LoVo (cell line): Measurements from ENCODE around the gene CACNB1.
"Not testable (repeated sequence)": the region's sequence is repeated elsewhere in the genome, so short reads cannot be mapped to it uniquely, and the experiment has no call there.

Experiments used
- DNase-seq: peaks from one replicate; pipeline ENCODE4 v3.0.0-alpha.2; 2016; ENCODE audit warnings: low spot score

Gene CACNB1

DNA sequence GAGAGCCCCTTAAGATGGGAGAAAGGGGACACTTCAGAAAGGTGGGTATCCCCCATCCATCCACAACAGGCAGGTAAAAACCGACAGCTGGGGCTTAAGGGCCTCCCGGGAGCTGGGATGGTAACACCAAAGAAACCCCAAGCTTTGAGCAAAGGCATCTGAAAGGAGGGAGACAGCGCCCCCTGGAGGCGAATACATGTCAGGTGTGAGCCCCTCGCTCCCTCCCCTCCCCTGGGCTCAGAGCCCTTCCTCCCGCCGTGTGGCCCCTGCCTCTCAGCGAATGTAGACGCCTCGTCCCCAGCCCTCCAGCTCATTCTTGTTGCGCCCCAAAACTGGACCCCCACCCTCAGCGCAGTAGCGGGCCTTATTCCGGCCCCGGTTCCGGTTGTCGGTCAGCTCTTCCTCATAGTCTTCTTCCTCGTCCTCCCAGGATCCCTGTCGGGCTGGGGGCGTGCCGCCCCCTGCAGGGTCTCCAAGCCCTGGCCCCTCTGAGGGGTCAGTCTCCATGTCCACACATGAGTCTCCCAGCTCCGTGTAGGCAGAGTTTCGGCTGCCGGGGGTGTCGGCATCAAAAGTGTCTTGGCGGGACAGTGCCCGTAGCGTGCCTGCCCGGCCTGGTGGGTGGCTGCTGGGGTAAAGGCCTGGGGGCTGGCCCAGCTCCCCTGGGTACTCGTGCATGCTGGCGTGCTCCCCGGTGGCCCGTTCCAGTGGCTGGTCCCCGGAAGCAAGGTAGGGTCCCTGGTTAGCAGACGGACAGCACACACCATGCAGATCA lies 22.4 kb downstream of the CACNB1 start:
- DNase-seq = peak; percentile 33

DNA sequence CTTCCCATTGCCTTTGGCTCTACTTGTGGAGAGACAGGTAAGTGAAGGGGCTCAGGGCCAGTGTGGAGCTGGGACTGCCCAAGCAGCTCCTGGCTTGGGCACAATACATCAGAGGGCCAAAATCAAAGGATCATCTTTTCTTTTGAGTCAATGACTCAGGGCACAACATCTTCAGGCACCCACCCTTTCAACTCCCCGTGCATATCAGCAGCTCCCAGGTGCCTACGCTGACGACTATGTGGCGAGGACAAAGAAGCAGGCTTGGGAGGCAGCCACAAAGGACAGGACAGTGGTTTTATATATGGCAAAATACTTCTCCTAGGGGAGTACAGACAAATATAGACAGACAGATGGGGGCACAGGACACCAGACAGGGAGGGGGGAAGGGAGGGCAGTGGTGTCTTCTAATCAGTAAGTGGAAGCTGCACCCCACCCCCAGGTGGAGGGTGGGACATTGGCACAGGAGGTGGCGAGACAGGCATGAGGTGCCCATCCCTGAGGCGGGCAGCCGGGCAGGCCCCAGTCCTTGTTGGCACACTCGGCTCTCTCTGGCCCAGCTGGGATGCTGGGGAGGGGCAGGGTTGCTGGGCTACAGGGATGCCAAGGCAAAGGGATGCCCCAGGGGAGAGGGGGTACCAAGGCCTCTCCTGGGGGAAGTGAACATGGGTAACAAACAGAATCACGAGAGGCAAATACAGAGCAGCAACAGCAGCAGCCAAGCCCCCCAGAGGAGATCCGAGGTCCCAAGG lies 23.8 kb downstream of the CACNB1 start:
- DNase-seq = no peak

DNA sequence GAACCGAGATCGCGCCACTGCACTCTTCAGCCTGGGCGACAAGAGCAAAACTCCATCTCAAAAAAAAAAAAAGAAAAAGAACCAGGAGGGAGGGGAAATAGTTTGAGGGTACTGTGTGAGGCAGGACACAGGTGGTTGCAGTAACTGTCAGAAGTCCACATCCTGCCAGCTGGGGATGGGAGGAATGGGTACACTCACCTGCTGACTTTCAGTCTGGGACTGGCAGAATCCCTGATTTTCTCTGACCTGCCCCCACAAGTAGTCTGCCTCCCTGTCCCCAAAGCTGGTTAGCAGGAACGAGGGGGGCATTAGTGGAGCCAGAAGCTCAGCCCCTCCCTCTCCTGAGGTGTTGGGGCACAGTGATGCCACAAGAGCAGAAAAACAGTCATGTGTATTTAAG lies 24.4 kb downstream of the CACNB1 start:
- no peak for DNase-seq

DNA sequence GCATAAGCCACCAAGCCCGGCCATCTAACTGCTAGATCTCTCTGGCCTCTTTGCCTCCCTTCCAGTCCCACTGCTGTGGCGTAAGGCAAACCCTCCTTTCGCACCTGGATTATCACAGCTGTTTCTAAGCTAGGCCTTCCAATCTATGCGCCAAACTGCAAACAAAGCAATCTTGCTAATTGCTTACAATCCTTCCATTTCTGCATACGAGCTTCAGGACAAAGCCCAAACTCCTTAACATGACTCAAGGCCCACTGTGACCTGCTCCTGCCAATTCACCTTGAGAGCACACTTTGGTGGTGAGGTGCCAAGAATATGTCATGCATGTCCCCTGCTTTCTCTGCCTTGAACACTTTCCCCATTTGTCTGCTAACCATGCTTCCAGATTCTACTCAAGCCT lies 25.5 kb downstream of the CACNB1 start:
- no peak for DNase-seq

DNA sequence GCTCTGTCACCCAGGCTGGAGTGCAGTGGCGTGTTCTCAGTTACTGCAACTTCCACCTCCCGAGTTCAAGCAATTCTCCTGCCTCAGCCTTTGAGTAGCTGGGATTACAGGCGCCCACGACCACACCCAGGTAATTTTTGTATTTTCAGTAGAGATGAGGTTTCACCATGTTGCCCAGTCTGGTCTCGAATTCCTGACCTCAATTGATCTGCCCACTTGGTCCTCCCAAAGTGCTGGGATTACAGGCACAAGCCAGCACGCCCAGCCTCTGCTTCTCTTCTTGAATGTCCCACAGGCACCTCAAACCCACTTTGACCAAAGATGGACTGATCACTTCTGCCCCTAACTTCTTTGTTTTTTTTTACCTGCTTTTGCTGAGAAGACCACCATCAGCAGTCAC lies 26.9 kb downstream of the CACNB1 start:
- no peak for DNase-seq

DNA sequence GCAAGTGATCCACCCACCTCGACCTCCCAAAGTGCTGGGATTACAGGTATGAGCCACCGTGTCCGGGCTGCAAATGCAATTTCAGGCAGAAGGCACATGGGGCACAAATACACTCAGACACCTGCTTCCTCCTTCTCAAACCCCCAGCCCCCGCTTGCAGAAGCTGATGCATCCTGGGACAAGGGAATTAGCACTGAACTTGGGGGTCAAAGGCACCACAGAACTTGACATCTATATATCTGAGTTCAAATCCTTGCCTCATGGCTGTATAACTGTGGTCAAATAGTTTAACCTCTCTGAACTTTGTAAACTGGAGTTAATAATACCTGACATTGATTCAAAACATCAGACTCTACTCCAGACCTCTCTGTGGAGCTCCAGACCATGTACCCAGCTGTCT lies 27.4 kb downstream of the CACNB1 start:
- no peak for DNase-seq

DNA sequence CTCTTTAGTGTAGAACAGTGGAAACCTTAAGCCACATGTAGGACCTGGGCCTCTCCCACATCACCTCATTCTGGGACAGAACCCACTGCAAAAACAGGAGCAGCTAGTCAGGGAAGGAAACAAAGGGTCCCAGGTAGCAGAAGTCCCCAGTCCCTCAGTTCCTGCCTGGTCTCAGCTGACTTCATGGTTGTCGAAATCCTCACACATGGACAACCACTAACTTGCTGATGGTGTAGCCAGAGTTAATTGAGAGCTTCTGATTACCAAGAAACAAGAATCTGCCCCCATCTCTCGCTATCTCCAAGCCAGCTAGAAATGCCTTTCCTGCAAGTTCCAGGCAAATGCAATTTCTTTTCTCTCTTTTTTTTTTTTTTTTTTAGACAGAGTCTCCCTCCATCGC lies 28.0 kb downstream of the CACNB1 start:
- no peak for DNase-seq

DNA sequence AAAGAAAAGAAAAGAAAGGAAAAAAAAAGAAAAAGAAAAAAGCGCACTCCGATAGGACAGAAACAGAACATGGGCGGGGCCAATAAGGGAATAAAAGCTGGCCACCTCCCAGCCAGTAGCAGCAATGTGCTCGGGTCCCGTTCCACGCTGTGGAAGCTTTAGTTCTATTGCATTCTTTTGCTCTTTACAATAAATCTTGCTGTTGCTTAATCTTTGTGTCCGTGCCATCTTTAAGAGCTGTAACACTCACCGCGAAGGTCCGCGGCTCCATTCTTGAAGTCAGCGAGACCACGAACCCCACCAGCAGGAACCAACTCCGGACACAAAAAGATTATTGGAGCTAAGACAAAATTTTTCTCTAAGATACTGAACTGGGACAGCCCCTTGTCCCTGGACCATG lies 28.4 kb downstream of the CACNB1 start:
- no peak for DNase-seq

DNA sequence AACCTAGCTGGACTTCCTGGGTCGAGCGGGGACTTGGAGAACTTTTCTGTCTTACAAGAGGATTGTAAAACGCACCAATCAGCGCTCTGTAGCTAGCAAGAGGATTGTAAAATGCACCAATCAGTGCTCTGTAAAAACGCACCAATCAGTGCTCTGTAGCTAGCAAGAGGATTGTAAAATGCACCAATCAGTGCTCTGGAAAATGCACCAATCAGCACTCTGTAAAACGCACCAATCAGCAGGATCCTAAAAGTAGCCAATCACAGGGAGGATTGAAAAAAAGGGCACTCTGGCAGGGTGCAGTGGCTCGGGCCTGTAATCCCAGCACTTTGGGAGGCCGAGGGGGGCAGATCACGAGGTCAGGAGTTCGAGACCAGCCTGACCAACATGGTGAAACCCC lies 29.0 kb downstream of the CACNB1 start:
- DNase-seq = not testable (repeated sequence)

DNA sequence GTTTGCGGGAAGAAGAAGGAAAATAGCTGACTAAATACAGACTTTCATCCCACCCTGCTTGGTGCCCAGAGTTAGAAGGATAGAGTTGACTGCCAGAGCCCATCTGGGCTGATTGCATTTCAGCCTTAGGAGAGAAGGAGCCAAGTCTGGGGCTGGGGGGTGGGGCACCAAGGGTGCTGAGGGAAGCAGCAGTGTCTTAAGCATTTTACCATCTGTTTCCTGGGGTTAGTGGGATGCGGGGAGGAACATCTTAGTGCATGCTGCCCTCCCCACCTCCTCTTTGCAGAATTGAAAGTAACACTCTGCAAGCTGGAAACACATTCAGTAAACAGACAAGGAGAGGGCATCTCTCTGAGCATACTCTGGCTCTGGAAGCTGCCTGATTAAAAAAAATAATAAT lies 30.0 kb downstream of the CACNB1 start:
- no peak for DNase-seq

DNA sequence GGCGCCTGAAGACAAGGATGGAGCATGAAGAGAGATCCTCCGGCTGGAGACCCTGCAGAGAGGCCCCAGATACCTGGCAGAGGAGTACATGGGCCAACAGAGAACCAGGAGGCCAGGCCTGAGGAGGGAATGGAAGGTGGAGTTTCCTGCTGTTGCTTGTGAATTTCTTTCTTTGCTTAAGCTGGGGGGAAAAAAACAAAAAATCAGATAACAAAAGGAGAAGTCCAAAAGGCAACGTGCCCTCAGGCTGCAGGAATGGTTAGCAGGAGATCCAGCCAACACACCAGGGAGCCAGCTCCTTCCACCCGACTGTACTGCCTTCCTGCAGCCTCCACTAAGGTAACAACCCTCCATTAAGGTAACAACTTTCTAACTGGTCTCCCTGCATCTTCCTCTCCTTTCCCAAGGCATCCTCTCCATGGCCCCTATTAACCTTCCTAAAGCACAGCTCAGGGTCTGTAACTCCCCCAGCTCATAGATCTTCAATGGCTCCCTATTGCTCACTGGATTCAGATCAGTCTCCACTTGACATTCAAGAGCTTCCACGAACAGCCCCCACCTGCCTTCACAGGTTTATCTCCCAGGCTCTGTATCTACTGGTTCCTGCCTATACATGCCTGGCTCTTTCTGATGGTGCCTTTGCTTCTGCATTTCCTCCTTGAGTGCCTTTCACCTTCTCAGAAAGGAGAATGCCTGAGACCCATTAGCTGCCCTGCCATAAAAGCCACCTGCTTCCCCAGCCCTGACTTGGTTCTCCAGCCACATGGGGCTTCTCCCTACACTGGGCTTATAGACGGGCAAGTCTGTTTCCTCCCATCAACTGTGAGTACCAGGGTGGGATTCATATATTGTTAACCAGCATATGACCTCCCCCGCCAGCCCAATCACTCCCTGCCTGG lies 30.8 kb downstream of the CACNB1 start:
- no peak for DNase-seq

DNA sequence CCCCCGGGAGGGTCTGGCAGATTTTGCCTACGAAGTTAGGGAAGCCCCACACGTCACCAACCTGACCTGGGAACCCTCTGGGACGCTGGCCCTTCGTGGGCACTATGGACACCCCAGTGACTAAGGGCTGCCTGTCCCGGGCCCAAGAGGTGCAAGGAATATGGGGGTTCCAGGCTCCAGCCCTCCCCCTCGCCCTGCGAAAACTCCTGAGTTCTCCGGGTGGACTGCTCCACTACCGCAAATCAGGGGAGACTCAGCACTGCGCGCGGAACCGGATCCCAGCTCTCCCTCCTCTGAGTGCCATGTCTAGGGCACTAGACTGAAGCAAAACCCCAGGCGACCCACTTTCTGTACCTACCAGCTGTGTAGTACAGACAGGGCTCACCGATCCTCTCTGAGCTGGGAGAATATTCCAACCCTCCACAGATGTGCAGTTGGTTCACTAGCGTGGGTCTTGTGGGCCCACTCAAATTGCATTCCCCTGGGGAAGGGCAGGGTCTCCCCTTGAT lies 31.6 kb downstream of the CACNB1 start, which contains the start of gene ARL5C:
ARL5C (minus strand) TSS at position 321 of the 509 bp plus-strand sequence. CDS start 401 bp downstream, outside the sequence.
- no peak for DNase-seq

DNA sequence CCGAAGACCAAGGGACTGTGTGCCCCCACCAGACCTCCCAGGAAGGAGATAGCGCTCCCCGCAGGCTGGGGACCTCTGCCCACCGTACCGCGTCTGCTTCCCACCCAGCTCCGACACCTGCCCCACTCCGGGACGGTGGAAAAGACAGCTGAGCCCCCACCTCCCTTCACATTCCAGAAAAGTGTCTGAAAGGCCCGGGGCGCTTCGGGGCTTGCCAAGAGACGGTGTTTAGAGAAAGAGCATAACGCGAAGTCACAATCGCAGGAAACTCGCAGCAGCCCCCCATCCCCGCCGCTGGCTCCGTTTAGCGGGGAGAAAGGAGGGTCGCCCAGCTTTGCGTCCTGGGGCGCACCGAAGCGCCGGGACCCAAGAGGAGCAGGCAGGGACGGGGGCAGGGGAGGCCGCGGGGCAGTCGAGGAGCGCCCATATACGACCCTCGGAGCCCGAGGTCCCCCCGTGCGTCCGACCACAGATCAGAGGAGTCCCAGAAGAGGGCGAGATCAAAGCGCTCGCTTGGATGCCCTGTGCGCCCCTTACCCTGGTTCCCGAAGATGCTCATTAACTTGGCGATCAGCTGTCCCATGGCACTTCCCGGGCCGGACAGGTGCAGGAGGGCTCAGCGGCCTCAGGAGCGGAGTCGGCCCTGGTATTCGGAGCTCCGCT lies 32.2 kb downstream of the CACNB1 start:
- no peak for DNase-seq

DNA sequence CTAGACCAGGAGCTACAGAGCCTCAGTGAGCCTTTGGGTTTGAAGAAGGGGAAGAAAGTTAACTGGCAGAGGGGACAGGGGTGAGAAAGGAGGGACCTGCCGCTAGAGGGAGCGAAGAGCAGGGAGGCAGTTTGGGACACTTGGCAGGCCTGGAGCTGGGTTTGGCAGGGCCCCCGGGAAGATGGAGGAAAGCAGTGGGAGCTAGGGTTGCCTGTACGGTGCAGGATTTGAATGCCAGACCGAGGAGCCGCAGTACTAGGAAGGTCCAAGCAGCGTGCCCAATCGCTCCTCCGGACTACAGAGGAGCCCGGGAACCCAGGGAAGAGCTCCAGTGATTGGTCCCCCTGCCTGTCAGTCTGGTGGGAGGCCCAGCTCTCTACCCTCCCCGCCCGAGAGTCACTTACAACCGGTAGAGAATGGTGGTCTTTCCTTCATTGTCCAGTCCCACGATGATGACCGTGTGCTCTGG lies 32.8 kb downstream of the CACNB1 start:
- DNase-seq = peak; percentile 52

DNA sequence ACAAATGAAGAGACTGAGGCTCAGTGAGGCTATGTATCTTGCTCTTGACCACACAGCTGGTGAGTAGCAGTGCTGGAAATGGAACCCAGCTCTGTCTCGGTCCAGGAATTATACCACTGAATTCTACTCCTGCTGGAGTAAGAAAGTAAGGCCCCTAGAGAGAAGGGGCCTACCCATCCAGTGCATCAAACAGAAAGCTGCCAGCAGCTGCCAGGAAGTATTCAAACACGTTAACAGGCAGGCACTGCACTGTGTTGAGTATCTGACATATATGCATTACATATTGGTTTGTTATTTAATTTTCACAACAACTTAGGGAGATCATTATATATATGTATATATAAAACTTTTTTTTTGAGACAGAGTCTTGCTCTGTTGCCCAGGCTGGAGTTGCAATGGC lies 35.5 kb downstream of the CACNB1 start:
- no peak for DNase-seq

DNA sequence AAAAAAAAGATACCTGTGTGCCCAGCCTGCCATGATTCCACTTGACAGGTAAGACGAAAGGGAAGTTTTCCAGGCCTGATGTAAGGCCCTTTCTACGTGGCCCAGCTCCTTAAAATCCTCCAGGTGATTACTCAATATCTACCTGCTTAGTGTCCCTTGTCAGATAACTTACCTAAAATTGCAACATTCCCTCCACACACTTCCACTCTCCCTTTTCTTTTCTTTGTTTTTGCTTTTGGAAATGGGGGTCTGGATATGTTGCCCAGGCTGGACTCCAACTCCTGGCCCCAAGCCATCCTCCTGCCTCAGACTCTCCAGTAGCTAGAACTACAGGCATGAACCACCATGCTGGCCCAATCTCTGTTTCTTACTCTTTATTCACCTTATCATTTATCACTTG lies 38.8 kb downstream of the CACNB1 start:
- no peak for DNase-seq

DNA sequence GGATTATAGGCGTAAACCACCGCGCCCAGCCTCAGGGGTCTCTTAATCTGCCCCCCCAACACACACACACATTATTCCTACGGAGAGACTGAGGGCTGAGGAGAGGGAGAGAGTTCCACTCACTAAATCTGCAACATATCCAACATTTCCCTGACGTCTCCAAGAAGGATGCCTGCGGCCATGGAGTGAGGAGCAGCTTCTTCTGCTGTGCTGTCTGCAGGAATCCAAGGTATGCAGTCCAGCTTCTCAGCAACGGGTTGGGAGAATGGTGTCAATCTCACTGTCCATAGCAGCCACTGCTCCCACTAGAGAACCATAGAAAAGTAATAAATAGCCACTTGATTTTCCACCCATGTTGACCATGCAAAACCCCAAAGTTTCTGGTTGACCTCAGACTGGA lies 41.0 kb downstream of the CACNB1 start:
- no peak for DNase-seq

DNA sequence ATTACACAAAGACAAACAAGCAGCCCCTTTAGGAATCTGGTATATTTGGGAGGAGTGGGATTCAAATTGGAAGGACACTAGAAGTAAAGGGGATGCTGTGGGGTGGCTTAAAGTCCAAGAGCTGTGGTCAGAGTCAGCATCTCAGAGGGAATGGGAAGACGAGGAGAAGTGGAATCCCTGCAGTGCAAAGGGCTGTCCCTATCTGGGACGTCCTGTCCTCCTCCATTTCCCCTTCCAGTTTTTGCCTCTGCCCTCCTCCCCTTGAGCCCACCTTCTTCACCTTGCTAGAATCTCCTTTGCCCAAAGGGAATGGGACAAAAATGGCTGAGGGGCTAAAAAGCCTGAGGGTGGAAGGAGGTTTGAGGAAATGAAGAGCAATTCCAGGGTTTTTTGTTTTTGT lies 41.8 kb downstream of the CACNB1 start:
- no peak for DNase-seq

DNA sequence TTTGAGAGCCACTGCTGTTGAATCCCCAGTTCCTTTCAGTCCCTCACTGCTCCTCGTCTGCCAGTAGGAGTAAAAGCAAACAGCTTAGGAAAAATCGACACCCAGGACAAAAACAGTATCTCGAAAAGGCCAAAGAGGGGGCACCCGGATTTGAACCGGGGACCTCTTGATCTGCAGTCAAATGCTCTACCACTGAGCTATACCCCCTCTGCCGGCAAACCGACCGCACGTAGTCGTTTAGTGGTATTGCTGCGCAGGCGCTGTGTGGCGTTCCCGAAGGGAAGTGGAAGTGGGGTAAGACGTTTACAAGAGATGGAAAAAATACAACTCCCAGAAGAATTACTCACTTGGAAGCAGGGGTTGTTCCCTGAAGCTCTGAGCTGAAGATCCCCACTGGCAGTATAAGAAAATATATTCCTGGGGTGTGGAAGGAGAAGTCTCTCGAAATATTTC lies 43.8 kb downstream of the CACNB1 start:
- peak; percentile 78 for DNase-seq

DNA sequence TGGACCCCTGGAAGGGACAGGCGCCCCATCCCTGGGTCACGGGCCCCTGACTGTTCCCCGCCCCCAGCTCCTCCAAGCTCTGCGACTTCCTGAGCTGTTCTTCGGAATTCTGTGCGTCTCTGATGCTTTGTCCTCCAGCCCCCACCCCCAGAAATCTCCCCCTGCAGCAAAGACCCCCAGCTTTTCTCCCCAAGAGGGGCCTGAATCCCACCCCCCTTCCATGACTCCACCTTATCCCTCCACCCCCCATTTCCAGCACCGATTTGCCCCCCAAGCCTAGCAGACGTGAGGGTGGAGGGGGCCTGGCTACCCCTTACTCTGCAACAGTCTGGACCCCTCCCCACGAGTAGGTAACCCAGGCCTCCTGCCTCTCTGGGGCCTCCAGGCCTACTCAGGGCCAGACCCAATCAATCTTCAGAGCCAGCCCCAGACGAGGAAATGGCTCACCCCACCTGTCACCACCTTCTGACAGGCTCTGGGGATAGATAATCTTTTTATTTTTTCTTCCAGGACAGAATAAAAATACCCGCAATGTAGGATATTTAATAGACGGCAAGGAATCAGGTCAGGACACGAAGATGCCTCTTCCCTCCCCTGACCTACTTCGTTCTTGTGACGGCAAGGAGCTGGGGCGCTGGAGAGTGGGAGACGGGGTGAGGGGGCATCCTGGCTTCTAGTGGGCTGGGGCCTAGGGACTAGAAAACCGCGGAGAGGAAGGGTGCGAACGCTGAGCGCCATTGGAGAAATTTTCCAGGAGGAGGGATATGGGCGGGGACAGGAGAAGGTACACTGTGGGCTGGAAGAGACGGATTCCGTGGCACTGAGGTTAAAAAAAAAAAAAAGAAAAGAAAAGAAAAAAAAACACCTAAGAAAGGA lies 45.3 kb downstream of the CACNB1 start:
- DNase-seq = no peak
